ENCODE data around the gene C1orf74.

- TF ChIP-seq ARNT (IDR thresholded peaks at IDR 0.05) (no peak), PKNOX1 (IDR thresholded peaks at IDR 0.05) (no peak)
These were observed 34.7 kb upstream of the C1orf74 start for GRCh38 chr1:209819058-209819457.
